Activated B cell treated with CpG ODN at 0.5 μM for 24 hours (primary cell): ENCODE results near the gene SIN3A. TPM values are rescaled to one million over a fixed set of nuclear protein-coding genes. Genes with fewer than 3 reads are reported as not detected.

Source experiments
- ATAC-seq: fragments of 200-7000 bp; cut with Tn5 transposase; one replicate; pipeline ENCODE4 v1.10.0; 2021; ENCODE audit warnings: low read depth, mild to moderate bottlenecking, moderate library complexity
- CTCF ChIA-PET: fragments of 350-600 bp; sonication (Branson Sonifier 250); formaldehyde crosslinking; loops from one replicate; lab custom pipeline; 2021; ENCODE audit warnings: antibody characterized with exemption; lab: Charles Lee
- POLR2A ChIA-PET: fragments of 350-600 bp; sonication (Branson Sonifier 250); formaldehyde crosslinking; loops from one replicate; lab custom pipeline; 2021; ENCODE audit warnings: antibody characterized with exemption; lab: Charles Lee
- DNase-seq: peaks from one replicate; pipeline ENCODE4 v3.0.0; 2022
- H3K27ac Mint-ChIP-seq: one replicate; pipeline ENCODE4 v1.8.0; 2020; ENCODE audit warnings: mixed read lengths
- H3K27me3 Mint-ChIP-seq: one replicate; pipeline ENCODE4 v1.8.0; 2021; ENCODE audit warnings: mixed read lengths
- H3K36me3 Mint-ChIP-seq: one replicate; pipeline ENCODE4 v1.8.0; 2021; ENCODE audit warnings: low read depth, mixed read lengths
- H3K4me1 Mint-ChIP-seq: one replicate; pipeline ENCODE4 v1.8.0; 2021; ENCODE audit warnings: mixed read lengths
- H3K4me3 Mint-ChIP-seq: one replicate; pipeline ENCODE4 v1.8.0; 2020; ENCODE audit warnings: mild to moderate bottlenecking, mixed read lengths
- H3K9me3 Mint-ChIP-seq: one replicate; pipeline ENCODE4 v1.8.0; 2020; ENCODE audit warnings: mixed read lengths
- CTCF ChIP-seq: fragments of 200-600 bp; IDR thresholded peaks from one replicate; pipeline ENCODE4 v1.8.0; 2022; ENCODE audit warnings: antibody characterized with exemption, mild to moderate bottlenecking
- intact Hi-C: fragments of 100-400 bp; cut with micrococcal nuclease; formaldehyde crosslinking; loops from one replicate; pipeline ENCODE4 v1.15.1; 2024
- total RNA-seq: library from RNA; stranded (reverse); gene quantifications from 2 replicates; pipeline ENCODE4 v1.2.3, GENCODE V29; 2022

The SIN3A gene
- total RNA-seq, 1 donor from 2014 or later: 122 TPM

- peak; percentile 93 for DNase-seq
- H3K27me3 Mint-ChIP-seq: no peaks in the 10 kb centered on the region
- no peaks in the 10 kb centered on the region for H3K9me3 Mint-ChIP-seq
- H3K4me1 Mint-ChIP-seq: peaks cover 41% of the 10 kb centered on the region
- POLR2A ChIA-PET: interaction anchor here (0.5 to 6.8 kb wide), 22 partner anchors 8 to 1057 kb away, joined by 3 to 115 read pairs (median 4); partner anchors contain the start of genes CLK3, COMMD4, FAM219B and IMP3
- H3K36me3 Mint-ChIP-seq: peaks cover 12% of the 10 kb centered on the region
- ATAC-seq: peak; percentile 38
- CTCF ChIA-PET: interaction anchor here (1.2 to 3.0 kb wide), 4 partner anchors 8 to 1072 kb away, joined by 3 to 13 read pairs (median 4); partner anchors contain the start of genes MAN2C1 and PTPN9
- H3K27ac Mint-ChIP-seq: peak overlapping the region; percentile 97
- no peak for TF ChIP-seq CTCF
- H3K4me3 Mint-ChIP-seq: peak overlapping the region; percentile 93
- intact Hi-C loops: loop anchor here (1.0 to 10.0 kb wide), 12 partner anchors 86 to 1819 kb away; partner anchors contain the start of genes C15orf39, CLK3, MAN2C1 and NEIL1
These were observed 2.4 kb upstream of the SIN3A start for GRCh38 chr15:75453703-75454470.

GRCh38 chr15:75452865-75453702 lies 1.6 kb upstream of the SIN3A start:
- Mint-ChIP-seq H3K27ac (peak overlapping the region; percentile 97), H3K4me3 (peak overlapping the region; percentile 93), H3K4me1 (peaks cover 49% of the 10 kb centered on the region), H3K36me3 (peaks cover 14% of the 10 kb centered on the region), H3K27me3 (no peaks in the 10 kb centered on the region), H3K9me3 (no peaks in the 10 kb centered on the region)
- TF ChIP-seq CTCF: no peak
- ChIA-PET CTCF (interaction anchor here (3.0 kb wide), 1 partner anchor 86 kb away, joined by 13 read pairs; the partner anchor contains the start of gene MAN2C1), POLR2A (interaction anchor here (0.5 to 6.8 kb wide), 14 partner anchors 11 to 1056 kb away, joined by 3 to 115 read pairs (median 9); partner anchors contain the start of genes CLK3, IMP3, MAN2C1 and NEIL1)
- intact Hi-C loops: loop anchor here (2.0 to 10.0 kb wide), 8 partner anchors 106 to 1818 kb away; partner anchors contain the start of genes C15orf39, CLK3, NEIL1 and NPTN
- peak; percentile 34 for DNase-seq
- no peak for ATAC-seq

GRCh38 chr15:75452364-75452864 lies 924 bp upstream of the SIN3A start:
- CTCF ChIA-PET: interaction anchor here (1.8 kb wide), 1 partner anchor 84 kb away, joined by 12 read pairs; the partner anchor contains the start of gene MAN2C1
- Mint-ChIP-seq H3K4me1 (peaks cover 55% of the 10 kb centered on the region), H3K36me3 (peaks cover 16% of the 10 kb centered on the region), H3K27ac (peak overlapping the region; percentile 97), H3K9me3 (no peaks in the 10 kb centered on the region), H3K4me3 (peak overlapping the region; percentile 93), H3K27me3 (no peaks in the 10 kb centered on the region)
- ATAC-seq (peak; percentile 4), DNase-seq (peak; percentile 57)
- POLR2A ChIA-PET: interaction anchor here (0.7 to 6.8 kb wide), 15 partner anchors 11 to 991 kb away, joined by 3 to 115 read pairs (median 7); partner anchors contain the start of genes ARID3B, IMP3, ISL2 and MAN2C1
- intact Hi-C loops: loop anchor here (2.0 to 10.0 kb wide), 8 partner anchors 105 to 1818 kb away; partner anchors contain the start of genes C15orf39, CLK3, NEIL1 and NPTN
- TF ChIP-seq CTCF: no peak

GRCh38 chr15:75451202-75451673 lies 252 bp downstream of the SIN3A start:
- no peak for ATAC-seq
- H3K9me3 Mint-ChIP-seq: no peaks in the 10 kb centered on the region

More at GRCh38 chr15:75451202-75451673, 252 bp downstream of the SIN3A start:
- no peak for DNase-seq
- CTCF ChIA-PET: interaction anchor here (1.8 kb wide), 1 partner anchor 83 kb away, joined by 12 read pairs; the partner anchor contains the start of gene MAN2C1
- peaks cover 63% of the 10 kb centered on the region for H3K4me1 Mint-ChIP-seq
- peak overlapping the region; percentile 93 for H3K4me3 Mint-ChIP-seq
- POLR2A ChIA-PET: interaction anchor here (0.5 to 6.8 kb wide), 44 partner anchors 10 to 1460 kb away, joined by 3 to 115 read pairs (median 5); partner anchors contain the start of genes ARID3B, C15orf39, CLK3 and COX5A
- no peaks in the 10 kb centered on the region for H3K27me3 Mint-ChIP-seq
- intact Hi-C loops: loop anchor here (1.0 to 10.0 kb wide), 14 partner anchors 64 to 1816 kb away; partner anchors contain the start of genes ARID3B, C15orf39, COX5A and IMP3
- no peak for TF ChIP-seq CTCF
- peaks cover 24% of the 10 kb centered on the region for H3K36me3 Mint-ChIP-seq
- H3K27ac Mint-ChIP-seq: peak overlapping the region; percentile 97
